Stomach (tissue), 4 donors: ENCODE measurements around the gene RSPO1.

Experiments
- CTCF ChIP-seq, 7 experiments: fragments of 450-650 bp in 4 of 7; fragments of 200-600 bp in 3 of 7; sonication (generic) in 3 of 7; IDR thresholded peaks; one replicate each; pipeline ENCODE4 v1.5.1; 2016 to 2019; ENCODE audit warnings: antibody characterized with exemption in 7 of 7, control low read depth in 2 of 7, mild to moderate bottlenecking in 1 of 7
- EP300 ChIP-seq: sonication (generic); formaldehyde crosslinking; IDR thresholded peaks from one replicate; pipeline ENCODE4 v1.6.1; 2017; ENCODE audit warnings: antibody characterized with exemption
- POLR2A ChIP-seq, 4 donors: fragments of 450-650 bp; IDR thresholded peaks; one replicate each; pipeline ENCODE4 v1.6.1; 2016; ENCODE audit warnings: antibody characterized with exemption in 4 of 4, control low read depth in 2 of 4, mild to moderate bottlenecking in 1 of 4, moderate library complexity in 1 of 4
- POLR2AphosphoS5 ChIP-seq, 3 donors: sonication (generic); formaldehyde crosslinking; IDR thresholded peaks; one replicate each; pipeline ENCODE4 v1.6.1; 2016; ENCODE audit warnings: antibody characterized with exemption in 3 of 3

GRCh38 chr1:37636435-37636834 is 1.7 kb upstream of the RSPO1 start:
- no peak for TF ChIP-seq POLR2A (IDR thresholded peaks at IDR 0.05)
- TF ChIP-seq CTCF (IDR thresholded peaks at IDR 0.05): no peak
- no peak for TF ChIP-seq POLR2AphosphoS5 (IDR thresholded peaks at IDR 0.05)
- TF ChIP-seq EP300: no peak
